ENCODE results near the gene ADGRD2.

The ADGRD2 gene

GRCh38 chr9:124496463-124496862 is 46.2 kb downstream of the ADGRD2 start:
- no peak for DNase-seq

DNA sequence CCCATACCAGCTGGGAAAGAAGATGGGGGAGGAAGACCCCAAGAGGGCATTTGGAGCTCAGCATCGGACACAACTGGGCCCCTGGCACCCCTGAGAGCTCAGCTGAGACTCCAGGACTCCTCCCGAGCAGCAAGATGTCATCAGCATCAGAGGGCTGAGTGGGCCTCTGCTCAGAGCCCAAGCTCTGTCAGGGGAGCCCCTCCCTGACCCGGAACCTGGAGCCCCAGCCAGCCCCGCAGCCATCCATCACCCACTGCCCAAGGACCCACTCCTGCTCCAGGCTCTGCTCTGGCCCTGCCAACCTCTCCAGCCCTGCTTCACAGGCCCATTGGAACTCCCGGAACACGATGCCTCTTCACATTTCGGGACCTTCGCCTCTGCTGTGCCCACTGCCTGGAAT is 47.2 kb downstream of the ADGRD2 start:
- DNase-seq, result no peak

- no peak for DNase-seq
Observed at GRCh38 chr9:124498040-124498439, 47.8 kb downstream of the ADGRD2 start.

DNA sequence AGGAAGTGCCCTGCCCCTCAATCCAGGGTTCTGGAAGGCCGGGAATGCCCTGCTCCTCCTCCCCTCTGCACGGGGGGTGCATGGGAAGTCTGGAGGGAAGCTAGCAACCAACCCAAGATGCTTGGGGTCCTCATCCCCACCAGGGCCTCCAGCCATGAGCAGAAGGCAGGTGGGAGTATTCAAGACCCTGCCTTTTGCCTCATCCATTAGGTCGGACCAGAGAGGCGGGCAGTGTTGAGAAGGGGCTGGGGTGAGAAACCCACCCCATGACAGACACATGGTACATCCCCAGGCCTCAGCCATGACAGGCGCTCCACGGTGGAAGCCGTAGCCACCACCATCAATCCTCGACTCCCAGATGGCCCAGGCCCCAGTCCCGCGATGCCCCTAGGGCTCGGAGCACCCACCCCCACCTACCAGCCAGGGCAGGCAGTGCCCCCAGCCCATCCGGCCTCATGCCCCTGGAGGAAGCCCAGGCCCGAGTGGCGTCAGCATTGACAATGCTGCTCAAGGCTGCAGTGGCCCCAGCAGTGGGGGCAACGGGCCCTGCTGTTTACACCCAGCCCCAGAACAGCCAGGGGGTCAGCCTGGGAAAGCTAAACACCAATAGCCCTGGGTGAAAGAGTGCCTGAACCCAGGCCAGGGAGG is 48.4 kb downstream of the ADGRD2 start:
- no peak for DNase-seq

GRCh38 chr9:124499216-124499615 is 49.0 kb downstream of the ADGRD2 start:
- DNase-seq, result no peak

DNA sequence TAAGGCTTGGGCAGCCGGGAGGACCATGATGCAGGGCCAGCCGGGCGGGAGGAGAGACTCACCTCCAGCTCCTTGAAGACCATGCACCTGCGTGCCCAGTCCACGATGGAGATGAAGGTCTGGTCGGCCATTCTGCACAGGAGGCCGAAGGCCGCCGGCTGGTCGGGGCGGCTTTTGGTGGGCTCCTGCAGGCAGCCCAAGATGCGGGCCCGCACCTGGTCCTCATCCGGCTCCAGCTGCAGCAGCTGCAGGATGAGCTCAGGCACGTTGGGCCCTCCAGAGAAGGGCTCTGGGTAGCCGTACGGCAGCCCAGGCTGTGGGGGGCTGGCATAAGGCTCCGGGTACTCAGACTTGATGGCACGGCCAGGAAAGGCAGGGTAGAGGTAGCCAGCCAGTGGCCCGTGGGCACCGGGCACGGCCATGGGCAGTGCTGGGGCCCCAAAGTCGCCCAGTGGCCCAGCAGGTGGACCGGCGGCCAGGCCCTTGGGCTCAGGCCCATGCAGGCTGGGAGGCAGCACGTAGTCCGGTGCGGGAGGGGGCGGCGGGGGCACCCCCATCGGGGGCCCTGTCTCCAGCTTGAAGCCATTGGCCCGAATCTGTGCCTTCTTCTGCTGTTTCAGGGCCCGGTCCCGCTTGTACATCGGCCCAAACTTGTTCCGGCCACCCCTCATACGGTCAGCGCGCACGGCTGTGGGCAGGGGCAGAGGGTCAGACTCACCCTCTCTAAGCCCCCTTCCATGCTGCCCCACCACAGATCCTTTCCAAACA is 50.0 kb downstream of the ADGRD2 start:
- no peak for DNase-seq

DNA sequence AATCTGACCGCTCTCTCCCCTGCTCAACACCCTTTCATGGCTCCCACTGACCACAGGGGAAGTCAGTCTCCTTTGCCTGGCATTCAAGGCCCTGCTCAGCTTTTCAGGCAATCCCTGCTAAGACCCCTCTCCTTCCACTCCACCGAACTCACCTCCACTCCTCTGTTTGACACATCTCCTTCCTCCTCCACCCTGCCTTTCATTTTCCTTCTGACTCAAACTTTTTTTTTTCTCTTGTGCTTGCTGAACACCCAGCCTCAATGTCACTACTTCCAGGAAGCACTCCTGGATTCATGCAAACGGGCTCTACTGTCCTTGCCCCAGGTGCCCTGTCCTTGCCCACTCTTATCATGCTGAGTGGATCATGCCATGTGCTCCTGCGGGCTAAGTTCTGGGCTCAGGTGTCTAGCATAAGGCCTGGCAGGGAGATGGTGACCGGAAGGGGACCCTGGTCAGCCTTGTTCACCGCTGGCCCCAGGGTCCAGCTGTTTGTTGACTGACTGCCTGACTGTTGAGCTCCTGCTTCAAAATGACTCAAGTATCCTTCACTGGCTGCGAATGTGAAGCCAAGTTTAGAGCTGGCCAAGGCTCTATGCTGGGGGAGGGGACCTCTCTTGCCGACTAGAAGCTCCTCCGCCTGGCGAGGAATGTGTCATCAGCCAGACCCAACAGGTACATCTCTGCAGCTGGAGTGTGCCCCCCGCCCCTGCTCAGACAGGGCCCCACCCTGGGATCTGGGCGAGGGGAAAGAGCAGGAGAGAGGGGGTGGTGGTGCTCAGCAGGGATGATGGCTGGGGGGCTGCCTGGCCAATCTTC is 50.8 kb downstream of the ADGRD2 start:
- DNase-seq, result no peak

- no peak for DNase-seq
Observed at GRCh38 chr9:124501771-124502320, 51.6 kb downstream of the ADGRD2 start.

- no peak for DNase-seq
Observed at GRCh38 chr9:124502711-124503702, 52.8 kb downstream of the ADGRD2 start.

- no peak for DNase-seq
Observed at GRCh38 chr9:124503713-124504529, 53.7 kb downstream of the ADGRD2 start.

DNA sequence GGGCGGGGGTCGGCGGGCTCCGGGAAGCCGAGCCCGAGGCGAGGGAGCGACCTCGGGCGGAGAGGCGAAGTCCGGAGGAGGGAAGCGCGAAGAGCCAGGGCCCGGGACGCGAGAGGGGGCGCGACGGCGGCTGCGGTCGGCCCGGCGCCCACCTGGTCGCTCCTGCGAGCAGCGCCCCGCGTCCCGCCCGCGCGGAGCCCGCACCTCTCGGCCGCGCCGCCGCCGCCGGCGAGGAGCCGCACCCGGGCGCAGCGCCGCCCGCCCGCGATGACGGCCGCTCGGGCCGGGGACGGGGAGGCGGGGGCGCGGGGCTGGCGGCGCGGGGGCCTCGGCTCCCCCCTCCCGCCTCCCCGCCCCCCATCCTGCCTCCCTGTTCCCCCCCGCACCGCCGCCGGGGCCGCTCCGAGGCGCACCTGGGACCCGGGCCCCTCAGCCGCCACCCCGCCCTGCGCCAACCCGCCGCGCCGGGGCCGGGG is 54.3 kb downstream of the ADGRD2 start:
- no peak for DNase-seq

DNA sequence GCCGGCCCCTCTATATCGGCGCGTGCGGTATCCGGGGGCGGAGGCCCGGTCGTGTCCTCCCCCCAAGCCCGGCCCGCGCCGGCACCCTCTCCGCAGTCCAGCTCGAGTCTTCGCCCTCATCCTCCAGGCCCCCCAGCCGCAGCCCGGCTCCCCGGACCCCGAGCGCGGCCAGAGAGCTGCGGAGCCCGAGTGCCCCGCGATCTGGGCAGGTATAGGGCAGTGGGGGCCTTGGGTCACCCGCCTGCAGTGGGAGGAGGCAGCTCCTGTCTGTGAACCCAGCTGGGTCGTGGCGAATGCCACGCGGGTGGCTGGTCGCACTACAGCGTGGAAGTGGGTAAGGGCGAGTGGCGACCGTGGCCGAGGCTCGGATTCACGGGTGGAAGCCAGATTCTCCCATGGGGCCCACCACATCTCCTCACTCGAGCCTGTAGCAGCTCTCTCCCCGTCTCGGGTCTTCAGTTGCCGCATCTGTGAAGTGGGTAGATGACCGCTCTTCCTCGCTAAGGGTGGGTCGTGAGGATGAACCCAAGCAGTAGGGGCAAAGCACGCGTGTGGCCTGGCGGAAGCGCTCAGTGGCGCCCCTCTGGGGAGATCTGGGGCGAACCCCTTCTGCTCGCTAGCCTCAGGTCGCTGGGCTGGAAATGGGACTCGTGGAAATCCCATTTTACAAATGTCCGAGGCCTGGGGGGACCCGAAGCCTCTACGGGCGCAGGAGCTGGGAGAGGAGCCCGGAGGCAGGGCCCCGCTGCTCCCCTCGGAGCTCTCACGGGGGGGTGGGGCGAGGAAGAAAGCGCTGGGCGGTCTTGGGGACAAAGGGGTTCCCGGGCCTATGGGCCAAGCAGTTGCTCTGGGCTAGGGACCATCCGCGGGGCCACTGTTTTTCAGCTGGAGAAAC is 55.0 kb downstream of the ADGRD2 start:
- DNase-seq, result no peak

- no peak for DNase-seq
Observed at GRCh38 chr9:124505901-124506346, 55.7 kb downstream of the ADGRD2 start.

- DNase-seq, result no peak
Observed at GRCh38 chr9:124506433-124506832, 56.2 kb downstream of the ADGRD2 start.

GRCh38 chr9:124506931-124507879 is 57.0 kb downstream of the ADGRD2 start, which contains the start of gene NR5A1:
TSS of gene NR5A1 (minus strand) at chr9:124507399. CDS start at chr9:124503395, 4,004 bp downstream.
- no peak for DNase-seq

GRCh38 chr9:124507880-124508423 is 57.7 kb downstream of the ADGRD2 start:
- DNase-seq, result no peak

All from amygdala (tissue), 56 donors.